Testis (tissue), 2 donors: Measurements from ENCODE around the gene MED27.

Experiments used
- CTCF ChIP-seq, 3 experiments: fragments of 450-650 bp in 2 of 3; fragments of 200-600 bp in 1 of 3; sonication (generic) in 1 of 3; IDR thresholded peaks; one replicate each; pipeline ENCODE4 v1.5.1; 2016 to 2019; ENCODE audit warnings: antibody characterized with exemption in 3 of 3, mild to moderate bottlenecking in 2 of 3, moderate library complexity in 1 of 3
- POLR2A ChIP-seq: fragments of 450-650 bp; IDR thresholded peaks from one replicate; pipeline ENCODE4 v1.6.1; 2017; ENCODE audit warnings: antibody characterized with exemption, mild to moderate bottlenecking, moderate library complexity

DNA sequence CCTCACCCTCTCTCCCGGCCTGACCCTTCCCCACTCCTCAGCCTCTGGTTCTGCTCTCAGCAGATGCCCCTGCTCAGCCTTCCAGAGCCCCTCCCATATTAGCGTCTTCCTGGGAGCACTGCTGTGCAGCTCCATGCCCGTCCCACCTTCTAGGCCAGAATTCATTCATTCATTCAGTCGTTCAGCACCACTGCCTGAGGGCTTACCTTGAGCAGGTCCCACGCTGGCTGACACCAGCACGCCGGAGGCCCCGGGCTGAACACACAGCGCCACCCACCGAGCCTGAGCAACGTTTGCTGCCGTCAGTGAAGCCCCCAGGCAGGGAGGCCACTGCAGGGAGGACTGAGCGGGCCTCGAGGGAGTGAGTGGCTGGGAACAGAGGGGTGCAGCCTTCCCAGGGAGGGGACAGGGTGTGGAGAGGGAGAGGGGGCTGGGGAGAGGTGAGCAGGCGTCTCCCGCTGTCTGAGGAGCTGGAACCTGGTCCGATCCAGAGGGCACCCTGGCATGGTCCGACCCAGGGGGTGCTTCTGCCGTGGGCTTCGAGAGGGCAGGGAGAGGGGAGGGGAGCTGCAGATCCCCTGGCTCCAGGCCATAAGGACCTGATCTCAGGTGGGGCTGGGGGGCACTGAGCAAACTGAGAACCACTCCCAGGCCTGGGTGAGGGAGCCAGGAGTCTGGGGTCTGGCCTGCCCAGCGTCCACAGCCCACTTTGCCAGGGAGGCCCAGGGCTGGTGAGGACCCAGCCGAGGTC lies 241.0 kb downstream of the MED27 start:
- TF ChIP-seq POLR2A, result no peak
- no peak for TF ChIP-seq CTCF (IDR thresholded peaks at IDR 0.05)
